Stimulated activated CD8-positive, alpha-beta memory T cell treated with anti-CD3 and anti-CD28 coated beads, Interleukin-2, amount 100 ng/mL, for 1 hour (primary cell): ENCODE measurements around the gene LCLAT1.

Experiments
- DNase-seq, 2 donors: peaks; one replicate each; pipeline ENCODE4 v3.0.0-alpha.2; 2020; ENCODE audit warnings: low read depth in 2 of 2

Gene LCLAT1

GRCh38 chr2:30670453-30670852 lies 223.4 kb downstream of the LCLAT1 start:
- DNase-seq, result no peak

DNA sequence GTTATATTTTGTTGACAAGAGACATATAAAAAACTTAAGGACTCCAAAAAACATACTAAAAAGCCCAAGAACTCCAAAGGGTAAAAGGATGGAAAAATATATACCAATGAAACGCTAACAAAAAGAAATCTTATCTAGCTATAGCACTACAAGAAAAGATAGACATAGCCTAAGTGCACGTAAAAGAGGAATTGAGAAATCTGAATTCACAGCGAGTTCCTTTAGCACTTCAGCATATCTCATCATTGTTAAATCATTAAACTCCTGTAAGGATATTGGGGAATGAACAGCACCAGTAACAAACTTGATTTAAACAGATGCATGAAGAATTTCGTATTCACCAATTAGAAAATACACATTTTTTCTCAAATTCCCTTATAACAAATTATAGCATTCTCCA lies 226.1 kb downstream of the LCLAT1 start:
- no peak for DNase-seq

DNA sequence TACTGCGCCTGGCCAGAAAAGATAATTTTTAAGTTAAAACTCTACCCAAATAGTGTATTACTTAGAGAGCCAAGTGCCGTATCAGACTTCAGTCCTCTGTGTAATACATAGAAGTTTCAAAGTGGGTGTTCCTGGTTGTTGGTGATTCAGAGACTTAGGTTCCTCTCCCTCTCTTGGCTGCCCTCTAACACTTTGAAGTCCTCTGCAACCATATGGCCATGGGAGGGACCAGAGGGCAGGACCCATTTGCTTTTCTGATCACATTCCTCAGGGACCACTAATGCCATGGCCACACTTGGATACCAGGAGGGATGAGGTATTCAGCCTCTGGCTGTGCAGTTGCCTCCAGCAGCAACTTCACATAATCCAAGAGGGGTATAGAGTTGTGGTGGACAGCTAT lies 228.7 kb downstream of the LCLAT1 start:
- DNase-seq, result no peak

GRCh38 chr2:30677231-30677630 lies 230.2 kb downstream of the LCLAT1 start:
- DNase-seq, result no peak

- DNase-seq, result no peak
These were observed 230.9 kb downstream of the LCLAT1 start for GRCh38 chr2:30677861-30678385.

DNA sequence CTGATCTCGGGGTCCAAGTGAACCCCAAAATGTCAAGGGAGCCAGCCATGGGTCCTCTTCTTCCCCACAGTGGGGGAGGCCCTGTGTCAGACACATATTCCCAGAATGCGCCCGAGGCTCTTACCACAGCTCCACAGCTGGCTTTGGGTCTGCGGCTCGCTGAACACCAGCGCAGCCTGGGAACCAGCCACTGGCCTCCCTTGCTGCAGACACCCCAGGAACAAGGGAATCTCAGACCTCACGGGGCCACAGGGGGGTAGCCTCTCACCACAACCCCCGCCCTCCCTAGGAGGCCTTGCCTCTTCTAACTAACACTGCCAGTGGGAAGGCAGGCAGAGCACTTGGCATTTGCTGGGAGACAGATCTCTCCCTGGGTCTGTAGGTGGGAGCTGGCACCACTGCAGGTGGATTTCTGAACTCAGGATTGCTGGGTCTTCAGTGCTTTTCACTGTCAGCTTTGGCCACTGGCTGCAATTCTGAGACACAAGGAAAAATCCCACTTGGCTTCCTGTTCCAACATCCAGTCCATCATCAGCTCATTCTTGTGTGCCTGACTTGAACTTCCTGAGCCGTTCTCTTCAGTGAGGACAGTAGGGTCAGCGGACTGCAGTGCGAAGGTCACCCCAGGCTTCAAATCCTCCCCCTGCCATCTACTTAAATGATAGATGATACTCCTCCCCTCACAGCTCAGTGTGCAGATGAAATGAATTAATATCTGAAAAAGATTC lies 231.5 kb downstream of the LCLAT1 start:
- no peak for DNase-seq

DNA sequence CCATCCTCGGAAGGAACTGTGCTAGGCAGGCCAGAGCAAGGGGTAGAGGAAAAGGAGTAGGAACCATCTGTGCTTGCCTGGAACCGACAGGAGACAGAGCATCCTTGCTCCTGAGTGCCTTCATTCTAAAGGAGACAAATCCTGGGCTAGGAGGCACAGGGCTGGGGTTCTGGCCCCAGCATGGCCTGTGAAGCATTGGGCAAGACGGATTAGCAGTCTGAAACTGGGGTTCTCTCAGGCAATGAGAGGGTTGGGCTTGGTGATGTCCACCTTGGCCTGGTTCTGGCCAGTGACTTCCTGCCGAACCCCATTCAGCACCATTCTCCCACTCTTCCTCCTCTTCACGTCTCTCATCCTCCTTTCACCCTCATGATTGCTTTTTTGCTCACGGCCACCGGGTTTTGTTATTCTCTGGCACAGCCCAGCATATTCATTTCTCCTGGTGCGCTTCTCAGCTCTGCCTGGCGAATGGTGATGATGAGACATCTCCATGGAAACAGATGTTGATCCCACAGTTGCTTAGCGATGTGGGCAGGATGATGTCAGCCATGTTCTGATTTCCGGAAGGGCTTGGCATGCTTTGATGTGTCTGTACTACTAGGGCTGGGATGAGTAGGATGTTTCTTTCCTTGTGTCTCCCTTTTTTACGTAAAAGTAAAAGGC lies 232.5 kb downstream of the LCLAT1 start:
- no peak for DNase-seq

DNA sequence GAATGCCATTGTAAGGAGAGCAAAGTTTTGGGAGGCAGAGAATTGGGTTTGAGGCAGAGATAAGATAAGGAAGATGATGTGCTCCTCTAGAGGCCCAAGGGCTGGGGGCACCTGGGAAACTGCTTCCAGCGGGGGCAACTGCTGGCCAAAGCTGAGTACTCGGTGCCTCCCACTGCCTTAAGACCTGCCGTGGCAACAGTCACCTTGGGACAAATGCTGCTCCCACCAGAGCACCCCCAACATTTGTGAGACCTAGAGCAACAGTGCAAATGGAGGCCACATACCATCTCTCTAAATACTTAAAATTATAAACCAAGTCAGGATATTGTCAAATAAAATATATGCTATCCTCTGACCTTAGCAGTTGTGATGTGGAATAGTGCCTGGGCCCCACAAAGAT lies 233.1 kb downstream of the LCLAT1 start:
- no peak for DNase-seq

DNA sequence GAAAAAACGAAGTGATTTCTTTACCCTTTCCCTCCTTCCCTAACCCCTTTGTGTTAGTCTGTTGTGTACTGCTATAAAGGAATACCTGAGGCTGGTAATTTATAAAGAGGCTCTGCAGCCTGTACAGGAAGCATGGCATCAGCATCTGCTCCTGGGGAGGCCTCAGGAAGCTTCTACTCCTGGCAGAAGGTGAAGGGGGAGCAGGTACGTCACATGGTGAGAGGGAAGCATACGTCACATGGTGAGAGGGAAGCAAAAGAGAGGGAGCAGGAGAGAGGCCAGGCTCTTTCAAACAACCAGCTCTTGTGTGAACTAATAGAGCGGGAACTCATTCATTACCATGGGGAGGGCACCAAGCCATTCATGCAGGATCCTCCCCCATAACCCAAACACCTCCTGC lies 234.0 kb downstream of the LCLAT1 start:
- DNase-seq, result no peak

DNA sequence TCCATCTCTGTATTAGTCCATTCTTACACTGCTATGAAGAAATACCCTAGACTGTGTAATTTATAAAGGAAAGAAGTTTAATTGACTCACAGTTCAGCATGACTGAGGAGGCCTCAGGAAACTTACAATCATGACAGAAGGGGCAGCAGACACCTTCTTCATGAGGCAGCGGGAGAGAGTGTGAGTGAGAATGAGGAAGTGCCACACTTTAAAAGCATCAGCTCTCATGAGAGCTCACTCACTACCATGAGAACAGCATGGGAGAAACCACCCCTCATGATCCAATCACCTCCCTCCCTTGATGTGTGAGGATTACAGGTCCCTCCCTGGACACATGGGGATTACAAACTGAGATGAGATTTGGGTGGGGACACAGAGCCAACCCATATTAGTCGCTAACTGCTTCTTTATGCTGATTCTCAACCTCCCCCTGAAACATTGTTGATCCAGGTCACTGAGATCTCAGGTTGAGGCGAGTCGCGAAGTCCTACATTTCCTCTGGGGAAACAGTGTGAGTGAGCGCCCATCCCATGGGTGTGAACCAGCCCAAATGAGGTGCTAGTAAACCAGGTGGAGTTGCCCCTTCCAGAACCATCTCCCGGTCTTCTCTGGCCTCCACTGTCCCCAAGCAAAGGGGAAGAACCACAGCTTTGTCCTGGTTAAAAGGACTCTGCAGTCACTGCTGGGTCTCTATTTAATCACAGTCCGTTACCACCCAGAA lies 236.3 kb downstream of the LCLAT1 start:
- DNase-seq, result no peak

- no peak for DNase-seq
These were observed 237.0 kb downstream of the LCLAT1 start for GRCh38 chr2:30684026-30684425.

- DNase-seq, result no peak
These were observed 237.5 kb downstream of the LCLAT1 start for GRCh38 chr2:30684516-30684915.

GRCh38 chr2:30684996-30685395 lies 237.9 kb downstream of the LCLAT1 start:
- DNase-seq, result no peak

DNA sequence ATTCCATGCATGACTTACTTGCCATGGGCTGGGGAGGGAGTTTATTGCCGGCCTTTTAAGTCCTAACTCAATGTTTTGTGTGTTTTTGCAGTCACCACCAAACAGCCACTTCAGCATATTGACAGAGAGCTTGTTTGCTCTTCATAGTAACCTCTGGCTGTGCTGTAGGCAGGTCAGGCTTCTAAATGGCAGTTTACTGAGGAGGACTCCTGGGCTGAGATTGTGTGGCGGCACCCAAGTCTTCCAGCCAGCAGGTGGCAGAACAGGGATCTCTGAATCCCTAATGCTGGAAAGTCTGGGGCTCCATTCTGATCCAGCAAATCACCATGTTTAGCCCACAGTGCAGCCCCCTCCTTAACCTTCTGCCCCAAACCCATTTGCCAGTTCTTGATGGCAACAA lies 239.0 kb downstream of the LCLAT1 start:
- no peak for DNase-seq

DNA sequence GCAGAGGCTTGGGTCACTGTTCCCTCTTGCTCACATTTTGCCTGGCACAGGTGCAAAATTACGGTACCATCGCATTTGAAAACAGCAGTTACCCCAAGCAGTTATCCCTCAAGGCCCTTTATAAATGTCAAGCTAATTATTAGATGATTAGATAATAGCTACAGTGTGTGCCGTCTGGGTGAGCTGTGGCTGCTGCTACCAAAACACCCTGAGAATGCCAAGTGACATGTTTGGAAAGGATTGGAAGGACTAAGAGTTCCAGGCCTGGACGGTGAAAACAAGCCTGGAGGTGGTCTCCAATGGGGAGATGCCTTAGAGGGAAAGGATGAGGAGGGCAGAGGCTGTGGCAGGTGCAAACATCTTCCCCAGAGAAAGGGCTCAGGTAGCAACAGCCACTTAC lies 239.6 kb downstream of the LCLAT1 start:
- no peak for DNase-seq

- no peak for DNase-seq
These were observed 241.9 kb downstream of the LCLAT1 start for GRCh38 chr2:30688956-30689401.

GRCh38 chr2:30689496-30690125 lies 242.6 kb downstream of the LCLAT1 start:
- no peak for DNase-seq

- no peak for DNase-seq
These were observed 243.1 kb downstream of the LCLAT1 start for GRCh38 chr2:30690126-30690561.

DNA sequence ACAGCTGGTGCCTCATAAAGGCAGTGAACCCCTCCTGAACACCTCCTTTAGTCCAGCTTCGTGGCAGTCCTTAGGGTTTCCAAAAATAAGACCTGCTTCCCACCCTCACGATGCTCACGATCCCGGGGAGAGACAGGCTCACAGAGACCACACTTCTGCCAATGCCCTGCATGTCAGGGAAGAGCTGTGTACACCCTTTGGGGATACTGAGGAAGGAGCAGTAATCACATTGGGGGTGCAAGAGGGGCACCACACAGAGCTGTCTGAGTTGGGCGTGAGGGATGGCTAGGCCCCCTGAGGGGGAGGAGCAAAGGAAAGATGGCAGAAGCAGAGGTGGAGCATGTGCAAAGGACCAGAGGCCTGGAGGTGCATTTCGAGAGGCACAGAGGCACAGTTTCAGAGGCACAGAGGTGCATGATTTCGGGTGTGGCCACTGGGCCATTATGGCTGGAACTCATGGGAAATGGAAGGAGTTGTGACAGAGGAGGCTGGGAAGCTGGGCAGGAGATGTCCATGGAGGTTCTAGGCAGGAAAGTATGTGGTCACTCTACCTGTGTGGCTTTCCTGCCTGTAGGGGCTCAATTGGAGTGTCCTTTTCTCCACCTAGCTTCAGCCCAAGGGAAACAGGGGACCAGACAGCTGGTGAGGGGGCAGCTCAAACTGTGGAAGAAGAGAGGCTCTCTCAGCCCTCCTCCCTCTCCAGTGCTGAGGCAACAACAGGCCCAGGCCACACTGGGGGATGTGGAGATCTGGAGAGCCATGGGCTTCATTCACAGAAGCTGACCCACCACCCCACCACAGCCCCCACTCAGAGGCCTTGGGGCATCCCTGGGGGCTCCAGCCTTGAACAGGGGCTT lies 244.3 kb downstream of the LCLAT1 start:
- DNase-seq, result no peak

DNA sequence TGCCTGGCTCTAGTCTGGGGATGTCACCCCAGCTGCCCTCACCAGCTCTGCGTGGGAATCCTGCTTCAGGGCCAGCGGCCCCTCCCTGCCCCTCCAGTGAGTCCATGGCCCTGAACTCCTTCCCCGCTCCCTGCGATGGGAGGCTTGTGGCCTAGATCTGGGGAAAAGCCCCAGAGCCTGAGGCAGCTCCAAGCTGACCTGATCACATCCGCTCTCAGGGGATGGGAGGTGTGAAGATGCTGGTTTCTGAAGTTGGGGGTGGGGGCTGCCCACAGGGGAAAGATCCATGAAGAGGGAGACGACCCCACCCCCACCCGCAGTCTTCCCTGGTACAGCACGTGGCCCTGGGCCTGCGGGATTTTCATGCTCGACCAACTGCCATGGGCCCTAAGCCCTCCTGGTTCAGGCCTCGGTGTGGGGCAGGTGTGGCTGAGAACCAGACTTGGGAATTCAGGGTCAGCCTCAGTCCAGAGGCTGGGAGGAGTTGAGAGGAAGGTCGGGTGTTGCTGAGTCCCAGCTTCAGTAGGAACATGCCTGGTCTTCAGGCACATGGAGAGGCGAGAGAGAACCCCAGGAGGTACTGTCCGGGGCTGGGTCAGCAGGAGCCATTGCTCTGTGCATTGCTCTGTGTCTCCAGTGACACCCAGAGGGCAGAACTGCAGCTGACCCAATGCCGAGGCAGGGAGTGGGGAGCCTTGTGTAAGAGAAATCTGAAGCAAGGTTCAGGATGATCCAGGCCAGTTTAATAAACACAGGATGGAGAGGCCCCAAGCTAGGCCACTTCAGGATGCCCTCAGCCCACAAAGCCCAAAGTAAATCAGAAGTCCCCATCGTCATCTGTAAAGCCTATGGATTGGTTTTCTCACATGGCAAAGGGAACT lies 245.1 kb downstream of the LCLAT1 start:
- DNase-seq, result no peak
